ENCODE results near the gene CCNB1IP1.

DNA sequence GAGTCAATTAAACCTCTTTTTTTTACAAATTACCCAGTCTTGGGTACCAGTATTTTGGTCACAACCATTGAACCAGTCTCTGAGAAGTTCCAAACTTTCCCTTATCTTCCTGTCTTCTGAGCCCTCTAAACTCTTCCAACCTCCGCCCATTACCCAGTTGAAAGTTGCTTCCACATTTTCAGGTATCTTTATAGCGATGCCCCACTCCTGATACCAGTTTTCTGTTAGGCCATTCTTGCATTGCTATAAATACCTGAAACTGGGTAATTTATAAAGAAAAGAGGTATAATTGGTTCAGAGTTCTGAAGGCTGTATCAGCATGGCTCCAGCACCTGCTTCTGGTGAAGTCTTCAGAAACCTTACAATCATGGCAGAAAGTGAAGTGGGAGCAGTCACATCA lies 59.0 kb downstream of the CCNB1IP1 start:
- TF ChIP-seq, protein P1, sequence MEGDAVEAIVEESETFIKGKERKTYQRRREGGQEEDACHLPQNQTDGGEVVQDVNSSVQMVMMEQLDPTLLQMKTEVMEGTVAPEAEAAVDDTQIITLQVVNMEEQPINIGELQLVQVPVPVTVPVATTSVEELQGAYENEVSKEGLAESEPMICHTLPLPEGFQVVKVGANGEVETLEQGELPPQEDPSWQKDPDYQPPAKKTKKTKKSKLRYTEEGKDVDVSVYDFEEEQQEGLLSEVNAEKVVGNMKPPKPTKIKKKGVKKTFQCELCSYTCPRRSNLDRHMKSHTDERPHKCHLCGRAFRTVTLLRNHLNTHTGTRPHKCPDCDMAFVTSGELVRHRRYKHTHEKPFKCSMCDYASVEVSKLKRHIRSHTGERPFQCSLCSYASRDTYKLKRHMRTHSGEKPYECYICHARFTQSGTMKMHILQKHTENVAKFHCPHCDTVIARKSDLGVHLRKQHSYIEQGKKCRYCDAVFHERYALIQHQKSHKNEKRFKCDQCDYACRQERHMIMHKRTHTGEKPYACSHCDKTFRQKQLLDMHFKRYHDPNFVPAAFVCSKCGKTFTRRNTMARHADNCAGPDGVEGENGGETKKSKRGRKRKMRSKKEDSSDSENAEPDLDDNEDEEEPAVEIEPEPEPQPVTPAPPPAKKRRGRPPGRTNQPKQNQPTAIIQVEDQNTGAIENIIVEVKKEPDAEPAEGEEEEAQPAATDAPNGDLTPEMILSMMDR (IDR thresholded peaks at IDR 0.05), result no peak
- TF ChIP-seq POLR2AphosphoS5 (IDR thresholded peaks at IDR 0.05), result no peak
